ENCODE data around the gene TMC6. TPM values are rescaled to one million over a fixed set of nuclear protein-coding genes. Genes with fewer than 3 reads are reported as not detected.

TMC6 gene
- total and polyA plus RNA-seq, 2 of the 13 experiments (the other 11 are each of a cell fraction or from before 2014, with no cell fraction given) = 48.4 to 99.1 TPM

DNA sequence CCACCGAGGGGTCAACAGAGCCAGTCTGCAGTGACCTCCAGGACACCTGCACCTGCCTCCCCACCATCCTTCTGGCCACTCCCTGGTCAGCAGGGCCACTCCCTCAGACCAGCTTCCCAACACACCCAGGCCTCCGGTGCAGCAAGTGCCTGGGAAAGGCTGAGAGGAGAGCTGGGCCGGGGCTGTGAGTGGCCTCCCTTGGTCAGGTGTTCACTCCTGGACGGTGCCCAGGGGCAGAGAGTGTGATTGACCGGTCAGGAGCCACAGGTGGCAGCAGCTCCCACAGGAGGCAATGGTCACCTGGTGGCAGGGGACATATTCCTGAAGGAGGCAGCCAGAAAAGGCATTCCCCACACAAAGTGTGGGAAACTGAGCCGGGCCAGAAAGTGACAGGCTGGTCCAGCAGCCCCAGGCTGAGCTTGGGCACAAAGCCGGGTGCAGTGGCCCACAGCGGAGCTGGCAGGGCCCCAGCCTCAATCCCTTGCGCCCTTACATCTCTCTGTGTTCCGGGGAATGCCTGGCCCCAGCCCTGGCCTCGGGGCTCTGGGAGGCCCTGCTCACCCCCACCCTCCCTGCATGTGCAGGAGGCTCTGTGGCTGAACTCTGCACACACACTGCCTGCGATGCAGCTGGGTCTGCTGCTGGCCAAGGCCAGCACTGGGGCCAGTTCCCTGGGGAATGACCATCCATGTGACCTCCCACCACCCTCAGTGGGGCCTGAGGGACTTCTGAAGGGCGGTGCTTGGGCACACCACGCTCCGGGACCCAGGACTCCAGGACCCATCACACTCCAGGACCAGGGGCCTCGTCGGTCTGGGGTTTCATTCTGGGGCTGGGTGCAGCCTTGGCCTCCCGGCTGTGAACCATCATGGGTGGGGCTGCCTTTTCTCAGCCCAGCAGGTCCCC is 16.4 kb upstream of the TMC6 start (continued):
- TF ChIP-seq, protein P1, sequence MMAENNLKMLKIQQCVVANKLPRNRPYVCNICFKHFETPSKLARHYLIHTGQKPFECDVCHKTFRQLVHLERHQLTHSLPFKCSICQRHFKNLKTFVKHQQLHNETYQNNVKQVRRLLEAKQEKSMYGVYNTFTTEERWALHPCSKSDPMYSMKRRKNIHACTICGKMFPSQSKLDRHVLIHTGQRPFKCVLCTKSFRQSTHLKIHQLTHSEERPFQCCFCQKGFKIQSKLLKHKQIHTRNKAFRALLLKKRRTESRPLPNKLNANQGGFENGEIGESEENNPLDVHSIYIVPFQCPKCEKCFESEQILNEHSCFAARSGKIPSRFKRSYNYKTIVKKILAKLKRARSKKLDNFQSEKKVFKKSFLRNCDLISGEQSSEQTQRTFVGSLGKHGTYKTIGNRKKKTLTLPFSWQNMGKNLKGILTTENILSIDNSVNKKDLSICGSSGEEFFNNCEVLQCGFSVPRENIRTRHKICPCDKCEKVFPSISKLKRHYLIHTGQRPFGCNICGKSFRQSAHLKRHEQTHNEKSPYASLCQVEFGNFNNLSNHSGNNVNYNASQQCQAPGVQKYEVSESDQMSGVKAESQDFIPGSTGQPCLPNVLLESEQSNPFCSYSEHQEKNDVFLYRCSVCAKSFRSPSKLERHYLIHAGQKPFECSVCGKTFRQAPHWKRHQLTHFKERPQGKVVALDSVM (CRISPR knock-in tag; IDR thresholded peaks at IDR 0.05) = peak; percentile 81
- no peak for TF ChIP-seq CEBPG (CRISPR knock-in tag; IDR thresholded peaks at IDR 0.05)
- TF ChIP-seq SP1 (IDR thresholded peaks at IDR 0.05) = no peak
- TF ChIP-seq SP1 (CRISPR knock-in tag; IDR thresholded peaks at IDR 0.05) = 0 out of 2 replicates have a peak, but pooled peaks have one; percentile 29
- TF ChIP-seq TAF15 (IDR thresholded peaks at IDR 0.05; ENCODE audit: low read depth, low read length, poor library complexity, severe bottlenecking) = no peak
- peak; percentile 14; the same call in 1 of the 2 replicates for TF ChIP-seq RBAK (CRISPR knock-in tag; IDR thresholded peaks at IDR 0.05)
- TF ChIP-seq ZNF232 (CRISPR knock-in tag; IDR thresholded peaks at IDR 0.05; ENCODE audit: borderline replicate concordance) = peak; percentile 95
- no peak for TF ChIP-seq SUZ12 (IDR thresholded peaks at IDR 0.05; ENCODE audit: low read depth, low read length)
- no peak for TF ChIP-seq SALL2 (CRISPR knock-in tag; IDR thresholded peaks at IDR 0.05)
- peak in 1 of 2 experiments; percentile 53; a peak in 1 of 4 replicates for TF ChIP-seq NR2F1 (CRISPR knock-in tag; IDR thresholded peaks at IDR 0.05)
- no peak for TF ChIP-seq ATF1 (CRISPR knock-in tag; IDR thresholded peaks at IDR 0.05)
- TF ChIP-seq ZNF318 (CRISPR knock-in tag; IDR thresholded peaks at IDR 0.05) = peak; percentile 59; the same call in 1 of the 2 replicates
- TF ChIP-seq SP2 (CRISPR knock-in tag; IDR thresholded peaks at IDR 0.05) = no peak
- TF ChIP-seq PHB2 (IDR thresholded peaks at IDR 0.05; ENCODE audit: partially characterized antibody) = no peak
- TF ChIP-seq IRF9 (CRISPR knock-in tag; IDR thresholded peaks at IDR 0.05; ENCODE audit: borderline replicate concordance) = peak; percentile 76; the same call in 1 of the 2 replicates
- peak; percentile 20; the same call in 1 of the 2 replicates for TF ChIP-seq FOXA3 (CRISPR knock-in tag; IDR thresholded peaks at IDR 0.05)
- no peak for TF ChIP-seq NR2F2 (IDR thresholded peaks at IDR 0.05; ENCODE audit: borderline replicate concordance, low read depth)
- no peak for TF ChIP-seq MBD4 (IDR thresholded peaks at IDR 0.05; ENCODE audit: borderline replicate concordance, low read length)
- peak; percentile 58; the same call in 1 of the 2 replicates for TF ChIP-seq ISL2 (CRISPR knock-in tag; IDR thresholded peaks at IDR 0.05)

Data from HepG2 (cell line).